ENCODE results near the gene AJM1.
"Not testable (repeated sequence)": the region's sequence is repeated elsewhere in the genome, so short reads cannot be mapped to it uniquely, and the experiment has no call there.

AJM1 gene

GRCh38 chr9:136796775-136797347 lies 45.4 kb upstream of the AJM1 start:
- ATAC-seq: not testable (repeated sequence)
- TF ChIP-seq TCF4 (CRISPR knock-in tag; IDR thresholded peaks at IDR 0.05; ENCODE audit: borderline replicate concordance): peak; percentile 13; the same call in 1 of the 2 replicates

DNA sequence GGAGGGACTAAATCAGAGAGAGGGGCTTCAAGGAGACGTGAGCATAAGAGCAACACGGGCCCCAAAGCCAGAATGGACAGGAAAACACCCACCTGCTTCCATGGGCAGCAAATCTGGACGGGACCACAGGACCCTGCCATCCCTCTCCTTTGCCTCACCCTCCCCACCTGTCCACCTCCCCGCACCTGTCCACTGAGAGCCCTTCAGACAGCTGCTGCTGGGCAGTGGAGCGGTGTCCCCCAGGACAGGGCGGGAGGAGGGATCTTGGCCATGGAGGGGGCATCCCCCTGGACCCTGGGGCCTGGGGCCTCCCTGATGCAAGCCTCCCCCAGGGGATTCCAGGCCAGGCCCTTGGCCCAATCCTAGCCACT lies 43.6 kb upstream of the AJM1 start:
- ATAC-seq: no peak

More for the DNA sequence above, 43.6 kb upstream of the AJM1 start:
- no peak for TF ChIP-seq ZC3H10 (CRISPR knock-in tag; IDR thresholded peaks at IDR 0.05)
- no peak for TF ChIP-seq ZFP3 (CRISPR knock-in tag; IDR thresholded peaks at IDR 0.05)
- TF ChIP-seq TCF4 (CRISPR knock-in tag; IDR thresholded peaks at IDR 0.05; ENCODE audit: borderline replicate concordance): no peak
- no peak for TF ChIP-seq TOX (CRISPR knock-in tag; IDR thresholded peaks at IDR 0.05; ENCODE audit: borderline replicate concordance)
- TF ChIP-seq, protein P1, sequence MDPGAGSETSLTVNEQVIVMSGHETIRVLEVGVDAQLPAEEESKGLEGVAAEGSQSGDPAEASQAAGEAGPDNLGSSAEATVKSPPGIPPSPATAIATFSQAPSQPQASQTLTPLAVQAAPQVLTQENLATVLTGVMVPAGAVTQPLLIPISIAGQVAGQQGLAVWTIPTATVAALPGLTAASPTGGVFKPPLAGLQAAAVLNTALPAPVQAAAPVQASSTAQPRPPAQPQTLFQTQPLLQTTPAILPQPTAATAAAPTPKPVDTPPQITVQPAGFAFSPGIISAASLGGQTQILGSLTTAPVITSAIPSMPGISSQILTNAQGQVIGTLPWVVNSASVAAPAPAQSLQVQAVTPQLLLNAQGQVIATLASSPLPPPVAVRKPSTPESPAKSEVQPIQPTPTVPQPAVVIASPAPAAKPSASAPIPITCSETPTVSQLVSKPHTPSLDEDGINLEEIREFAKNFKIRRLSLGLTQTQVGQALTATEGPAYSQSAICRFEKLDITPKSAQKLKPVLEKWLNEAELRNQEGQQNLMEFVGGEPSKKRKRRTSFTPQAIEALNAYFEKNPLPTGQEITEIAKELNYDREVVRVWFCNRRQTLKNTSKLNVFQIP (CRISPR knock-in tag; IDR thresholded peaks at IDR 0.05; ENCODE audit: borderline replicate concordance, low read depth): no peak
- no peak for TF ChIP-seq BACH2 (CRISPR knock-in tag; IDR thresholded peaks at IDR 0.05; ENCODE audit: borderline replicate concordance)
- TF ChIP-seq CREB5 (CRISPR knock-in tag; IDR thresholded peaks at IDR 0.05; ENCODE audit: low read depth): no peak
- TF ChIP-seq, protein P2, sequence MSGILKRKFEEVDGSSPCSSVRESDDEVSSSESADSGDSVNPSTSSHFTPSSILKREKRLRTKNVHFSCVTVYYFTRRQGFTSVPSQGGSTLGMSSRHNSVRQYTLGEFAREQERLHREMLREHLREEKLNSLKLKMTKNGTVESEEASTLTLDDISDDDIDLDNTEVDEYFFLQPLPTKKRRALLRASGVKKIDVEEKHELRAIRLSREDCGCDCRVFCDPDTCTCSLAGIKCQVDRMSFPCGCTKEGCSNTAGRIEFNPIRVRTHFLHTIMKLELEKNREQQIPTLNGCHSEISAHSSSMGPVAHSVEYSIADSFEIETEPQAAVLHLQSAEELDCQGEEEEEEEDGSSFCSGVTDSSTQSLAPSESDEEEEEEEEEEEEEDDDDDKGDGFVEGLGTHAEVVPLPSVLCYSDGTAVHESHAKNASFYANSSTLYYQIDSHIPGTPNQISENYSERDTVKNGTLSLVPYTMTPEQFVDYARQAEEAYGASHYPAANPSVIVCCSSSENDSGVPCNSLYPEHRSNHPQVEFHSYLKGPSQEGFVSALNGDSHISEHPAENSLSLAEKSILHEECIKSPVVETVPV (CRISPR knock-in tag; IDR thresholded peaks at IDR 0.05): no peak
- no peak for TF ChIP-seq OSR1 (CRISPR knock-in tag; IDR thresholded peaks at IDR 0.05)
- TF ChIP-seq ARNTL (CRISPR knock-in tag; IDR thresholded peaks at IDR 0.05; ENCODE audit: borderline replicate concordance, low read depth): no peak
- no peak for TF ChIP-seq CSDC2 (CRISPR knock-in tag; IDR thresholded peaks at IDR 0.05)
- no peak for TF ChIP-seq GLIS3 (CRISPR knock-in tag; IDR thresholded peaks at IDR 0.05)
- TF ChIP-seq TSHZ2 (CRISPR knock-in tag; IDR thresholded peaks at IDR 0.05): no peak
- TF ChIP-seq ZFP30 (CRISPR knock-in tag; IDR thresholded peaks at IDR 0.05): no peak
- no peak for TF ChIP-seq RARB (CRISPR knock-in tag; IDR thresholded peaks at IDR 0.05)
- no peak for TF ChIP-seq ISL1 (CRISPR knock-in tag; IDR thresholded peaks at IDR 0.05)
- no peak for TF ChIP-seq ZNF8 (CRISPR knock-in tag; IDR thresholded peaks at IDR 0.05)
- TF ChIP-seq PATZ1 (CRISPR knock-in tag; IDR thresholded peaks at IDR 0.05; ENCODE audit: borderline replicate concordance): no peak
- no peak for TF ChIP-seq ZNF565 (CRISPR knock-in tag; conservative IDR thresholded peaks at IDR 0.05; ENCODE audit: low read depth)
- TF ChIP-seq ZNF70 (CRISPR knock-in tag; IDR thresholded peaks at IDR 0.05): no peak

All from SK-N-SH treated with all-trans-retinoic acid at 6 μM for 48 hours (cell line).